HG03139 (cell line): ENCODE measurements around the gene KIF1A.

Experiments used
- ATAC-seq: cut with Tn5 transposase; IDR thresholded peaks from one replicate; pipeline ENCODE4 v1.9.1; 2021; ENCODE audit not compliant: unreplicated experiment

KIF1A gene, protein sequence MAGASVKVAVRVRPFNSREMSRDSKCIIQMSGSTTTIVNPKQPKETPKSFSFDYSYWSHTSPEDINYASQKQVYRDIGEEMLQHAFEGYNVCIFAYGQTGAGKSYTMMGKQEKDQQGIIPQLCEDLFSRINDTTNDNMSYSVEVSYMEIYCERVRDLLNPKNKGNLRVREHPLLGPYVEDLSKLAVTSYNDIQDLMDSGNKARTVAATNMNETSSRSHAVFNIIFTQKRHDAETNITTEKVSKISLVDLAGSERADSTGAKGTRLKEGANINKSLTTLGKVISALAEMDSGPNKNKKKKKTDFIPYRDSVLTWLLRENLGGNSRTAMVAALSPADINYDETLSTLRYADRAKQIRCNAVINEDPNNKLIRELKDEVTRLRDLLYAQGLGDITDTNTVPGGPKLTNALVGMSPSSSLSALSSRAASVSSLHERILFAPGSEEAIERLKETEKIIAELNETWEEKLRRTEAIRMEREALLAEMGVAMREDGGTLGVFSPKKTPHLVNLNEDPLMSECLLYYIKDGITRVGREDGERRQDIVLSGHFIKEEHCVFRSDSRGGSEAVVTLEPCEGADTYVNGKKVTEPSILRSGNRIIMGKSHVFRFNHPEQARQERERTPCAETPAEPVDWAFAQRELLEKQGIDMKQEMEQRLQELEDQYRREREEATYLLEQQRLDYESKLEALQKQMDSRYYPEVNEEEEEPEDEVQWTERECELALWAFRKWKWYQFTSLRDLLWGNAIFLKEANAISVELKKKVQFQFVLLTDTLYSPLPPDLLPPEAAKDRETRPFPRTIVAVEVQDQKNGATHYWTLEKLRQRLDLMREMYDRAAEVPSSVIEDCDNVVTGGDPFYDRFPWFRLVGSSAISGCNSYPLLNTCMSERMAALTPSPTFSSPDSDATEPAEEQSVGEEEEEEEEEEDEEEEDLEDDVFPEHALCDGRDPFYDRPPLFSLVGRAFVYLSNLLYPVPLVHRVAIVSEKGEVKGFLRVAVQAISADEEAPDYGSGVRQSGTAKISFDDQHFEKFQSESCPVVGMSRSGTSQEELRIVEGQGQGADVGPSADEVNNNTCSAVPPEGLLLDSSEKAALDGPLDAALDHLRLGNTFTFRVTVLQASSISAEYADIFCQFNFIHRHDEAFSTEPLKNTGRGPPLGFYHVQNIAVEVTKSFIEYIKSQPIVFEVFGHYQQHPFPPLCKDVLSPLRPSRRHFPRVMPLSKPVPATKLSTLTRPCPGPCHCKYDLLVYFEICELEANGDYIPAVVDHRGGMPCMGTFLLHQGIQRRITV (N-terminal part only)

DNA sequence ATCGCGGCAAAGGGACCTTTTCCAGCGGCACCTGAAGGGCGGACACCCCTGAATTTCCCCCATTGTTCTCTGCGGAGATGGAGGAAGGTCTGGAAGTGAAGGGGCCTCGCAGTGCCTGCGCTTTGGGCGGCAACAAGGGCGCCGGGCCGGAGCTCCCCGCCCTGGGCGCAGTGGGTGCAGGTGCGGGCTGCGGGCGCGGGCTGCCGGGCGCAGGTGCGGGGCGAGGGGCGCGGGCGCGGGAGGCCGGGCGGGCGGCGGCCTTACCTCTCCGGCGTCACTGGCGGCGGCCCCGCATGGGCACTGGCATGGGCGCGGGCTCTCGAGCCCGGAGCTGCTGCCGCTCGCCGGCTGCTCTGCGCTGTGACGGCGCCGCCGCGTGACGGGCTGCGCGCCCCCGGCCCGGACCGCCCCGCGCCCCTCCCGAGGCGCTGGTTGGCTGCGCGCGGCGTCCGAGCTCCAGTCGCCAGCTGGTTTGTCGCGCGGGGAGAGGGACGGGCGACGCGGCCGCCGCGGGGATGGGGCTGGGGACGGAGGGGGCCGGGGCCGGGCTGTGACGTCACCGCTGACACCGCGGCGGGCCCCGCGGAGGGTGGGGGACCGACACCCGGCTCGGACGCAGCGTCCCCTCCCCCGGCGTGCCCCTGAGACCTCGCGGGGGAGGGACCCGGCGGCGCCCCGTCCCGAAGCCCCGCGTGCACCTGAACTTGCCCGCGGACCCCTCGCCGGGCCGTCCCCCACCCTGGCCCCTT lies at the start of gene KIF1A:
KIF1A (minus strand) TSS at position 362 of the 749 bp plus-strand sequence. CDS start 22,467 bp downstream, outside the sequence.
- no peak for ATAC-seq

DNA sequence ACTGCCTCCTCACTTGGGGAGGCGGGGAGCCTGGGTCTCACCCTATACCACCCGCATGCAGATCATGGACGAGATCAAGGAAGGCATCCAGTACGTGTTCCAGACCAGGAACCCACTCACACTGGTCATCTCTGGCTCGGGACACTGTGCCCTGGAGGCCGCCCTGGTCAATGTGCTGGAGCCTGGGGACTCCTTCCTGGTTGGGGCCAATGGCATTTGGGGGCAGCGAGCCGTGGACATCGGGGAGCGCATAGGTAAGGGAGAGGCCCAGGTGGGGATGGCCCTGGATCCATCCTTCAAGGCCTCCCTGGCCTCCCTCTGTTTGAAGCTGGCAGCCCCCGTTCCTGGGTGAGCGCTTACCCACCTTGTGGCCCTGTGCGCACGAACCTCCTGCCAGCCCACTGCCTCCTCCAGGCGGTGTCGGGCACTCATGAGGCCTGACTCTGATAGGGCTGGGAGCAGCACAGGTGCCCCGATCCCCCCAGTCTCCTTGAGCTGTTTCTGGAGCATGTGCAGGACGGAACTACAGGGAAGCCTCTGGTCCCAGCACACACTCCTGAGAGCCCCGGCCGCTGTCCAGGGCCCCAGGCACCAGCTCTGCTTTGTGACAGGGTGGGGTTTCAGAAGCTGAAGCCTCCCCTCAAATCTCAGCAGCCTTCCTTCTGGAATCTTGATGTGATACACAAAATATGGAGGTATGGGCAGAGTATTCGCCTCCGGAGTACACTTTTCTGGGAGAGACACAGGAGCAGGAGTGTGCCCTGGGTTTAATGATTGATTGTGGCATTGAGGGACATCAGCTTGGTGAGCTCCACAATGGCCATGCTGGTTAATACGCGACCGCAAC lies 49.3 kb upstream of the KIF1A start:
- ATAC-seq: no peak

DNA sequence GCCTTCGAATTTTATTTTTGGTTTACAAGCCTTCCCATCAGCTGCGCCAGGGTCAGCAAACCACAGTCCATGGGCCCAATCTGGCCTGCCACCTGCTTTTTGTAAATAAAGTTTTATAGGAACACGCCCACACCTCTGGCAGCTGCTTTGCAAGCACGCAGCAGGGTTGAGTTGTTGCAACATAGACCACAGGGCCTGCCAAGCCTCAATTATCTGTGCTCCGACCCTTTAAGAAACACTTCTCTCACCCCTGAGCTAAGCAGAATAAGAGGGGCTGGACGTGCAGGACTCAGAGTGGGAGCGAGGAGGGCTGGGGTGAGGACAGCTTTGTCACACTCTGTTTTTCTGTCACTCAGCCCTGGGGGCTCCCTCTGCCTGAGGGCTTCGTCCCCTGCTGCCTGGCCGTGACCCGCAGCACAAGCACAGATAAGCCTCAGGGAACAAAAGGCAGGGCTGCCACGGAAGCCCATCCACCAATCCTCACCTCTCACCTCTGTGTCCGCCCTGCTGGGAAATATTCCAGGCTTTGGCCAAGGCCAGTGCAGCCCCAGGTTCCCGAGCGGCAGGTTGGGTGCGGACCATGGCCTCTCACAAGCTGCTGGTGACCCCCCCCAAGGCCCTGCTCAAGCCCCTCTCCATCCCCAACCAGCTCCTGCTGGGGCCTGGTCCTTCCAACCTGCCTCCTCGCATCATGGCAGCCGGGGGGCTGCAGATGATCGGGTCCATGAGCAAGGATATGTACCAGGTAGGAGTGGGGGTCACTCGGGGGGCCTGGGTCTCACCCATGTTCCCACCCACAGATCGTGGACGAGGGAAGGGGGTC lies 48.5 kb upstream of the KIF1A start, which contains the start of gene AGXT:
AGXT (plus strand) TSS at position 539 of the 823 bp plus-strand sequence; CDS start at position 581, 42 bp downstream.
- no peak for ATAC-seq

DNA sequence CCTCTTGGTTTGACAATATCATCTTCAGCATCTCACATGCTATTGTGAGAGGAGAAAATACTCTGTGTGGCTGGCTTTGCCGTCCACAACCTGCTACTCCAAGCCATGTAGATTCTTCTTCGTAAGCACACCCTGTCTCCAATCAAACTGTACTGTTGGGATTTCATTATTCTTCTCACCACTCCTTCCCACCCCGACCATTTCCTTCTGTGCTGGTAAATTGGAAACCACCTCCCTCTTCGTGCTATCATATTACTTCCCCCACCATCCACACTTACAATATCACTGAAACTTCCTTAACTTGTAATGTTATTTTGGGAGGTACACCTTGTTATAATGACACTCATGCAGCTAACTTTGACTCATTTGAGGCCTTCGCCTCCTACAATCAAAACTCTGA lies 45.4 kb upstream of the KIF1A start:
- no peak for ATAC-seq

DNA sequence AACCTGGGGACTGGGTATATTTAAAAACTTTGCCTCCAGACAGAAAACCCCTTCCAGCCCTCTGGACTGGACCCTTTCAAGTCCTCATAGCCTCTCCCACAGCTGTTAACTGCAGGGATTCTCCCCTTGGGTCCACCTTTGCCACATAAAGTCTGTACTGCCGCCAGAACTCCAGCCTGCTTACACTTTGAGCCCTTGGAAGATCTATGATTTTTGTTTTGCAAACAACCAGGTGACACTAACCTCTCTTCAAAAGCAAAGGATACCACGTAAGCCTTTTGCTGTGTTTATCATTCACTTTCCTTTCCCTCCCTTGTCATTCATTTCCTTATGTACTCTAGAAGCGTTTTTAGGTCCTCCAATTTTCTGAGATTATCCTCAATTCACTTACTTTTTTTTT lies 44.5 kb upstream of the KIF1A start:
- no peak for ATAC-seq

DNA sequence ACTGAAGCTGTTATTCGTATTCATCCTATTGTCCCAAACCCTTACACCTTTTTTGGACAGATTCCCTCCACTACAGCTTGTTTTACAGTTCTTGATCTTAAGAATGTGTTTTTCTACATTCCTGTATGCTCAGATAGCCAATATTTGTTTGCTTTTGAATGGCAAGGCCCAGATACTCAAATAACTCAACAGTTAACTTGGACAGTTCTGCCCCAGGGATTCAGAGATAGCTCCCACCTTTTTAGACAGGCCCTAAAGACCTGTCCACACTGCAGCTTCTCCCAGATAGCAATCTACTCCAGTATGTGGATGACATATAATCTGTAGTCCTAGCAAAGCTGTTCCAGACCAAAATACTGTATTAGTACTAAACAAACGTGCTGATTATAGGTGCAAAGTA lies 41.5 kb upstream of the KIF1A start:
- ATAC-seq: no peak

DNA sequence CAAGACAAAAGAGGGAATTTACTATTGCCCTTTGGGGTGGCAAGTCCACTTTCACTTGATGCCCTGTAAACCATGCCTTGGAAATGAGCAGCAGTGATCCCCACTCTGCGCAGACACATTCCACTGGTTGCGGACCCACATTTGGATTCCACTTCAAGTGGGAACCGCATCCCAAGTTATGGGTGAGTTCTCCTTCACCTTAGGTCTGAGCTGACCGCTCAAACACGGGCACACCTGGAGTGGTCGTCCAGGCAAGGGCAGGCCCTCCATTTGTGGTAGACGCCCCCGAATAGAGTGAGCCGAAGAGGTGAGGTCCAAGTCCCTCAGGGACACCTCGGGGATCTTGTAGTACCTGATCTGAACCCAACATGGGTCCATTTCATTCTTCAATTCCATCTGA lies 38.9 kb upstream of the KIF1A start:
- no peak for ATAC-seq

DNA sequence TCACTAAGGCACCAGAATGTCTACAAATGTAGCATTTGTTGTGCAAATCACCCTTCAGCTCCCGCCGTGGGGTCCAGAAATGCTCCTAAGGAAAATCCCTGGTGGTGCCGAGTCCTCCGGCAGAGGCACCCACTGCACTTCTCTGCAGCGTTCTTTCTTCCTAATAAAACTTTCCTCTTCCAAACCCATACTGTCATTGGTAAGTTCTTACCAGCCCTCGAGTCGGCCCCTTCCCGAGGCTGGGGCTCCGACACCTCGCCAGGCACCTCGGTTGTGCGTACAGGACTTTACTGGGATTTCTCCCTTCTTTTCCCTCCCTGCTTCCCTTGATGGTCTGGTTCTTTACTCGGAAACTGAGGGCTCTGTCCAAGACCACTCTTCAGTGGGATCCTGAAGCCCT lies 38.3 kb upstream of the KIF1A start:
- ATAC-seq: no peak

DNA sequence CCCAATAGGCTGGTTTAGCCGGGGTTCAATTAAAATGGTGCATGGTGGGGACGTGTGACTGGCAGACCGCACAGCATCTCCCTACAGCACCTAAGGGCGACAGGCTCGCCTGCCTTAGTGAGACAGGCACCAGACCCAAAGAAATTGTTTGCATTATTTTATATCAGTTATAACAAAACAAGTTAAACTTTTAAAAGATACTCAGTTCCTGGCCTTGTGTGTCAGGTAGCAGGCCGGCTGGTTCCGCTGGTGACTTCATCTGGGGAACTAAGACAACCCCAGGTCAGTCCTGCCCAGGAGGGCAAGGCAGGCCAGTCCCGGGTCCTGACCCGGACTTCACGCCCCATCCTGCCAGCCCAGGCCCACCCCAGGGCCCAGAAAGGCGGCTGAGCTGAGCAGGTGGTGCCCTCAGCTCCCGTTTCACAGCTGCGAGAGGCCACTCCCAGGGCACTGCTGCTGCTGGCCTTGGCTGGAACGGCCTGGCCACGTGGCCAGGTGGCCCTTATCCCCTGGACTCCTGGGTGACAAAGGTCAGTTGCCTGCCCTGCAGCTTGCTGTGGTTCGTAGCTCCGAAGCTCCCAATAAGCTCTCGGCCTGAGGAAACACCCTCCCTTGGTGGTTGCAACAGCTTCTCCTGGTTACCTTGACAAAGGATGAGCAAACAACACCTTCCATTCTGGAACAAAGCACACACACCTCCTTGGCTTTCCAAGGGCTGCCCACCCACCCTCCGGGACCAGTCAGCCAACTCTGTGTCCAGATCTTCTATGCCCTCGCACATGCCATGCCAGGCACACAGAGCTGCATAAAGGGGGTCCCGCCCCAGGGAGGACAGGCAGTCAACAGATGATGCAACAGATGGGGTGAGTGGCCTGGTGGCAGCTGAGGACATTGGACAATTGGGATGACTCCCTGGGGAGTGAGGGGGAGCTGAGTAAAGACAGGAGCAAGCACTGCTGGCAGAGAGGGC lies 37.3 kb upstream of the KIF1A start:
- ATAC-seq: no peak

DNA sequence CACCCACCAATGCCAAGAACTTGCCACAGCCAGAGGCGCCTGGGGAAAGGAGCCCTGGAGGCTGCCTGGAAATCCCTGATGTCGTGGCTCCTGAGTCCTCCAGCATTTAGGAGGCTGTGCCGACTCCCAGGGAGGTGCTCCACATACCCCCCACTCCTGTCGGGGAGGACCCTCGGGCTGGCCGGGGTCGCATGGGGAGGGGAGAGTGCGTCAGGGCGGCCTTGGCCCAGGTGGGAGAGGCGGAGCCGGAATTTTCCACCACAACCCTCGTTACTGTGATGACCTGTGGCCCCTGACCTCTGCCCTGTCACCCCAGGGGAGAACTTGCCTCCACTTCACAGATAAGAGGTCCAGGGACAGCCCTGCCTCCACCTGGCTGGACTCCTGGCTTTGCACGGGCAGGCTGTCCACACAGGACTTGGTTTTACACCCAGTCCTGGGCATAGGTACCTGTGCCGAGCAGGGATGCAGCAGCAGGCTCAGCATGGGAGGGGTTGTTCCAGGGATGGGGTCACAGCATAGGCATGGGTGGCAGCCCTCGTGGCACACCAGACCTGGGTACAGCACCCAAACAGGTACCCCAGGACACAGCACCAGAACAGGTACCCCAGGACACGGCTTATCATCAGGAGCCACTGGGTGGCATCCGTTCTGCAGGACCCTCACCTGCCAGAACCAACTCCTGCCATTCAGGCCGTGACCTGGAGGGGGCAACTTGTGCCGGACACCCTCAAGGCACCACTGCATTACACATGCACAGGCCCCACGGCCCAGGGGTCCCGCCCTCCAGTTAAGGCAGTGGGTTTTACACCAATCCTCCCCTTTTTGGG lies 36.3 kb upstream of the KIF1A start:
- no peak for ATAC-seq

DNA sequence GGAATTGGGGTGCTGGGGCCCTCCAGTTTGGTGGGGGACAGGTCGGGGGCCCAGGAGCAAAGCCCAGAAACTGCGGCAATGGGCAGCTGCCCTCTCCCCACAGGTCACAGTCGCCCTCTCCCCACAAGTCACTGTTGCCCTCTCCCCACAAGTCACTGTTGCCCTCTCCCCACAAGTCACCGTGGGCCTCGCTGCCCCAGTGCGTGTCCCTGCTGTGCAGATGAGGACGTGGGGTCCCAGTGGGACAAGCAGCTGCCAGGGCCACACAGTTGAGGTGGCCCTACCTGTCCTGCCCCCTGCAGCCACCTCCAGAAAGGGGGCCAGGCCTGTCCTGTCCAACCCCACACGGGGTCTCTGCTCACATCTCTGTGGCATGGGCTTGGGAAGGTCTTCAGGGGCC lies 35.7 kb upstream of the KIF1A start:
- no peak for ATAC-seq

DNA sequence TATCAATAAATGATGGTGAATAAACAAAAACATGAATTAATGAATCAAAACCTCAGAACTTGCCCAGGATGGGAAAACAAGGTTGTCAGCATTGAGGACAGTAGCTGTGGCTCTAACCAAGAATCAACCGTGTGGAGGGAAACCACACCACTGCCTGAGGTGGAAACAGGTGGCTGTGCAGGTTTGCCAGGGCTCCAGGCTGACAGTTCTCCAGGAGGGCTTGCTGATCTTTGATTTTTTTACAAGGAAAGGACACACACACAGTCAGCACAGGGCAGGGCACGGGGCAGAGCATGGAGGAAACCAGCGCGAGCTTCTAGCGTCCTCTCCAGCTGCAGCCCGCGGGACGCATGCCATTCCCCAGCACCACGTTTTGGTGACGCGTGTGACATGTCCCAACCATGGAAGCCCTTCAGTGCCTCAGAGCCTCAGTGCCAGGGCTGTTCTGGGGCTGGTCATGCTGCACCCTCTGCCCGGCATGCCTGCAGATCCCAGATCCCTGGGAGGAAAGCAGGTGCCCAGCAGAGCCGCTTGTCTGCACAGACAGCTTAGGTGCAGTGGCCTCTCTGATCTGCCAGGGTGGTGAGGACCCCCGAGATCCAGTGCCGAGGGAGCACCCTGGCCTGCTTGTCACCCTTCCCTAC lies 32.8 kb upstream of the KIF1A start:
- ATAC-seq: no peak

DNA sequence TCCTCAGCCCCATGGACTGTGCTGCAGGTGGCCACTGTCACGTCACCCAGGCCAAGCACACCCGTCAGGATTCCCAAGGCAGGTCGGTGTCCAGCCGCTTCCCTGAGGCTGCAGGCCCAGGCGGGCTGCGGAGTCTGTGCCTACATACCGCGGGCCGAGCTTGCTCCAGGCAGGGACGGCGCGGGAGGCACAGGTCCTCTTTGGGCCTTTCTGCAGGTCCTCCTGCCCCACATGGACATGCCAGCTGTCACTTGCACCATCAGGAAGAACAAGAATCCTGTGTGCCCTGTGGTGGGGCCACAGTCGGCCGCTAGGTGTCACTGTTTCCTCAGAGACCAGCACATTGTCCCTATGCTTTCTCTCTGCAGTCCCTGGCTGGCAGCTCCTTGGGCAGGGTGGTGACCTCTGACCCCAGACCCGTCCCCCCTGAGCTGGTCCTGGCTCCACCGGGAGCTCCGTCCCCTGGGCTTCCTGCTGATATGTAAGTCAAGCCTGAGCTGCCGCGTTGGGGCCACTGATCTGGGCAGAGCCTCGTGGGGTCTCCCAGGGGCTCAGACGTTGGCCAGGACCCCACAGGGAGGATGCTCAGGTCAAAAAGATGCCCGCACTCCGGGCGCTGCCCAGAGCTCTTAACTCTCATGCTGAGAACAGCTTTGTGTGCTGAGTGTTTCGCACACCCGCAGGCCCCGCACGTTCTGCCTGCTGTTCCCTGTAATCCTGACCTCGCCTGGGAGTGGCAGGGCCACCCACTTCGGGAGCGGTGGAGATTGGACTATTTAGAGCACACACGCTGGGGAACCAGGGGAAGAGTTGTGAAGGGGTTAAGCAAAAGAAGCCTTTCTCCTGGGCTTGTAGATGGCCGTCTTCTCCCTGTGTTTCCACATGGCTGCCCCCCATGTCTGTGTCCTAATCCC lies 31.3 kb upstream of the KIF1A start:
- ATAC-seq: no peak

DNA sequence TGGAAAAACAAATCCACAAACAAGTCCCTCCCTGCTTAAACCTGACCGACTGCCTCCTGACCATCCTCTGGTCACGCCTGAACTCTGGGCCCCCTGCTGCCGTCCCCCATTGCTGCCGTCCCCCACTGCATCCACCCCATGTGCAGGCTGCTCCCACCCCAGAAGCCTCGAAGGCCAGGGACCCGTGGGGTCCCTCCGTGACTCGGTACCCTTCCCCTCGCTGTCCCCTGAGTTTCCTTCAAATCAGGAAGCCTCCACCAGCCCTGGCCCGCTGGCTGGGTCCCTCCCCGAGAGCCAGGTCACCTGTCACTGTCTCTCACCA lies 30.7 kb upstream of the KIF1A start:
- ATAC-seq: no peak

DNA sequence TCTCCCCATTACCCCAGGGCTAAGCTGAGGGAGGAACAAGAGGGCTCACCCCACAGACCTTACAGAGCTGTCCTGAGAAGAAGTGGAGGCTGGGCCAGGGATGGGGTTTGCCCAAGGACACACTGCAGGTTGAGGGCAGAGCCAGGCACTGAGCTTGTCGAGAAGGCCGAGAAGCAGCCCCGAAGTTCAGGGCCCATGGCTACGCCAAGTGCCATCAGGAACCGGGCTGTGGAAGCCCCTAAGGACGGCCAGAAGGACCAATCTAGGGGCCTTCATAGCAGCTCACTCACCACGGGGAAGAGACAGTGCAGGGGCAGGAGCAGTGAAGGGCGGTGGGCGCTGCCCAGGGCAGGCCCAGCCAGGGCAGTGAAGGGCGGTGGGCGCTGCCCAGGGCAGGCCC lies 30.0 kb upstream of the KIF1A start:
- no peak for ATAC-seq
